ENCODE measurements around the gene ARHGEF10L.

Gene ARHGEF10L

DNA sequence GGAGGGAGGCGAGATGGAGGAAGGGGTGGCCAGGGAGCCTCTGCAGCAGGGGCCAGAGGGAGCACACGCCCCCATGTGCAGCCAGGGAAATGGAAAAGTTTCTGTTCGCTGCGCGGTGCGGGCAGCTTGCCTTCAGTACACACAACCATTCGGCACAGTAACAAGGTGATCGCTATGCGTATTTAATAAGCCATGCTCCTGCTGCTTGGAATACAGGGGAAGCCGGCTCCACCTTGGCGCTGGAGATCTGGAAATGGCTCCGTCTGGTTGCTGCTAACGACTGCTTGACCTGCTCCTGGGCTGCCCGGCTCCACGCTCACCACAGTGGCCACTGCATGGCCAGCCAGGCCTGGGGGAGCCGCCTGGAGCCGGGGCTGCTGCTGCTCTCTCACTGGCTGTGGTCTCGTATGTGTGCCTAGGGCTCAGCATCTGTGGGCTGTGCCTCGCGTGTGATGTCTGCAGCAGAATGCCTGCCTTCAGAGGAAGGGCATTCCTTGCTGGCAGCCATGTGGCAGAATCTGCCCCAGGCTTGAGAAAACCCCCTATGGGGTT, 129.2 kb downstream of the ARHGEF10L start:
- no peak overlapping the region for H3K4me3 ChIP-seq (ENCODE audit: low read length)
- no peak for TF ChIP-seq ZNF274 (IDR thresholded peaks at IDR 0.05; ENCODE audit: low read depth, low read length)

DNA sequence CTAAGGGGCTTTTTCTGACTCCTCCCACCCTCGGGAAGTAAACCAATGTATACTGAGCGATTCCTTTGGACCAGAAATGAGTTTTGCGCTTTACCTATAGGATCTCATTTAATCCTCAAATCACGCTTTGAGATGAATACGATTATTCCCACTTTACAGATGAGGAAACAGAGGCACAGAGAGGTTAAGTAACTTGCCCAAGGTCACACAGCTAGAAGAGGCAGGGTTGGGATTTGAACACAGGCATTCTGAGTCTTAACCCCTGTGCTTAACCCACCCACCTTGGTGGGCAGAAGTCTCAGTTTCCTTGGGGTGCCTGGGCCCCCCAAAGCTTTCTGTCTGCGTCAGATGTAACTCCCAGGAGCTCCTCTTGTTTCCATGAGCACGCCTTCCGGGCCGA, 129.8 kb downstream of the ARHGEF10L start:
- no peak for TF ChIP-seq ZNF274 (IDR thresholded peaks at IDR 0.05; ENCODE audit: low read depth, low read length)
- H3K4me3 ChIP-seq (ENCODE audit: low read length), result no peak overlapping the region

DNA sequence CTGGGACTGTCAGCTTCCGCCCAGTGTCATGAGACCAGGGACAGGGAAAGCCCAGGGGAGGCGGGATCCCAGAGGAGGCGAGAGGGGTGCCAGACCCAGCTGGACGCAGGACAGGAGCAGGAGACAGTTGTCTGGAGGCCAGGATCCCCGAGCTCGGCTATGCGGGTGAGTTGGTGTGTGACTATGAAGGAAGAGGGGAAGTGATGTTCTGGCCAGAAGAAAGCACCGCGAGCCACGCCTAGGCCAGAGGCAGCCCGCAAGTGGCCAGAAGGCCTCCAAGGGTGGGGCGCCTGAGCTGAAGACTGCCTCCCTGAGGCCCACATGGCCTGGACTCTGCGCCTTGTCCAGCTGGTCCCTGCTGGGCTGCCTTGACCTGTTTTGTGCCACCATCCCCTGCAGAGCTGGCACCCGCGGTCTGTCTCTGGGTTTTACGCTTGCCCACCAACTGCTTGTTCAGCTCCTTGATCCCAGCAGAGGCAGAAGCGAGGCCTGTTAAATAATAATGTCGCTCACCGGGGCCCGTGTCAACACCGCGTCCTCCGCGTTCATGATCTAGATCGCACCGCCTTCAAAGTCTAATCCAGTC, 130.5 kb downstream of the ARHGEF10L start:
- TF ChIP-seq ZNF274 (IDR thresholded peaks at IDR 0.05; ENCODE audit: low read depth, low read length), result no peak
- H3K4me3 ChIP-seq (ENCODE audit: low read length), result no peak overlapping the region

DNA sequence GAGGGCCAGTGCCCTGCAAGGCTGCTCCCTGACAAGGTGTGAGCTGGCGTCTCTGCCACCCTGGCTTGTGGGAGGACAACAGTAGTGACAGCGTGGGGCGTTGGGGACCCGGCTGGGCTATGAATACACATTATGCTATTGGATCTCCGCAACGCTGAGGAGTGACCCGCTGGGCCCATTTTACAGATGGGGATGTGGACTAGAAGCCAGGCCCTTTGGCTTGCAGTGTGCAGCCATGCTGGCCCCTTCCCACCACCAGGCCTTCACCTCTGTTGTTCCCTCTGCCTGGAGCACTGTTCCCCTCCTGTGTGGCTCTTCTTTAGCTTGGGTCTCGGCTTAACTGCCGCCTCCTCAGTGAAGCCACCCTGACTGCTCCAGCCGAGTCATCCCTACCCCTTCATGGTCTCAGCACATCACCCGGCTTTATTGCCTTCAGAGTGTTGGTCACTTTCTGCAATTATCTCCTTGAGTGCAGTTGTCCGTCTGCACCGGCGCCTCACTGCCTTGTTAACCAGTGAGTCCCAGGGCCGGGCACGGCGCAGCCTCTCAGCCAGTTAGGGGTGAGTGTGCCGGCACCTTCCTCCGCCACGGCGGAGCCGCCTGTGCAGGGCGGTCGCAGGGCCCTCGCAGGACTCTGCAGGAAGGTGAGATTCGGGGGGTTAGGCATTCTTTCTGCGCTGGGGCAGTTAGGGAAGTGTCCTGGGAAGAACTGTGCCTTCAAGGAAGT, 131.3 kb downstream of the ARHGEF10L start:
- no peak for TF ChIP-seq ZNF274 (IDR thresholded peaks at IDR 0.05; ENCODE audit: low read depth, low read length)
- H3K4me3 ChIP-seq (ENCODE audit: low read length), result no peak overlapping the region

DNA sequence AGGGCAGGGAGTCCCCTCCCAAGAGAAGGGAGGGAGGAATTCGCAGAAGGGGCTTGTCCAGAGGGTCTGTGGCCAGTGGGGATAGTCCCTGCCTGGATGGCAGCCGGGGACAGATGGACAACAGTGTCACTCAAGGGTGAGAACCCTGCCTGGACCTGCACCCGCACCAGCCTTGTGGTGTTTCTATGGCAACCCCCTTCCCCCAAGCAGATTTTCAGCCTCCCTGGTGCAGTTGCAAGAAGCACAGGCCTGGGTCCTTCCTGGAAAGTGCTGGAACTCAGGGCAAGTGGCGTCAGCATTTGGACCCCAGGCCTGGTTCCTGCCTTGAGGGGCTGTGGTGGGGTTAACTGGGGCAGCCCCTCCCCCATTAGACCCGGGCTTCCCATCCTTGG, 131.8 kb downstream of the ARHGEF10L start:
- H3K4me3 ChIP-seq (ENCODE audit: low read length), result no peak overlapping the region
- no peak for TF ChIP-seq ZNF274 (IDR thresholded peaks at IDR 0.05; ENCODE audit: low read depth, low read length)

DNA sequence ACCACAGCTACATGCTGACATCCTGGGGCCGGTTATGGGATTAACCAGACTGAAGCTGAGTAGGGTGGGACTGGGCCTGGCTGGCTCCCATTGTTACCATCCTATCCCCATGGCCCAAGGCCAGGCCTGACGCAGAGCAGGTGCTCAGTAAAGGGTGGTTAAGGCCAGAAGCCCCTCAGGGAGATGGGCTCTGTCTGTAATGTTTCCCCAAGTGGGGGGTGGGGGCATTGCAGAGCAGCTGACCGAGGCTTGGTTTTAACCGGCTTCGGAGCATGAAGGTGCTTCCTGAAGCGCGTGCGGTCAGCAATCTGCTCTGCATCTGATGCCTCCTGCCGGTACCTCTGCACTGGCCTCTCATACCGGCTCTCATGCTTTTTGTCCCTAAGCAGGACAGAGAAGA, 132.2 kb downstream of the ARHGEF10L start:
- H3K4me3 ChIP-seq (ENCODE audit: low read length), result no peak overlapping the region
- no peak for TF ChIP-seq ZNF274 (IDR thresholded peaks at IDR 0.05; ENCODE audit: low read depth, low read length)

DNA sequence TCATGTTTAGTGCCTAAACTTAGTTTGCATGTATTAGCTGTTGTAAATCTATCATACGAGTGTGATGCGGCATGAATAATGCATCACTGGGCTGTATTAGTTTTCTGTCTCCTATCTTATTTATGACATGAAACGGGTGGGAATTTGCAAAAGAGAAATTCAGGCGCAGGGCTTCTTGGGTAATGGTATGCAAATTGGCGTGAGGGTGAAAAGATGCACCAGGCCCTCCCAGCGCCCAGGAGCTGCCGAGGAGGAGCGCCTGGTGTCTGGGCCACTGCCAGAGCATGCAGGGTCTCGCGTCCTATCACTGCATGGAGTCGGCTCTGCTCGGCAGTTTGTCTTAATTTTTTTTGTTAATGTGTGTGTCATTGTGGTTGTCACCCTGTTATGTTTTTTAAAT, 132.7 kb downstream of the ARHGEF10L start:
- no peak overlapping the region for H3K4me3 ChIP-seq (ENCODE audit: low read length)
- no peak for TF ChIP-seq ZNF274 (IDR thresholded peaks at IDR 0.05; ENCODE audit: low read depth, low read length)

DNA sequence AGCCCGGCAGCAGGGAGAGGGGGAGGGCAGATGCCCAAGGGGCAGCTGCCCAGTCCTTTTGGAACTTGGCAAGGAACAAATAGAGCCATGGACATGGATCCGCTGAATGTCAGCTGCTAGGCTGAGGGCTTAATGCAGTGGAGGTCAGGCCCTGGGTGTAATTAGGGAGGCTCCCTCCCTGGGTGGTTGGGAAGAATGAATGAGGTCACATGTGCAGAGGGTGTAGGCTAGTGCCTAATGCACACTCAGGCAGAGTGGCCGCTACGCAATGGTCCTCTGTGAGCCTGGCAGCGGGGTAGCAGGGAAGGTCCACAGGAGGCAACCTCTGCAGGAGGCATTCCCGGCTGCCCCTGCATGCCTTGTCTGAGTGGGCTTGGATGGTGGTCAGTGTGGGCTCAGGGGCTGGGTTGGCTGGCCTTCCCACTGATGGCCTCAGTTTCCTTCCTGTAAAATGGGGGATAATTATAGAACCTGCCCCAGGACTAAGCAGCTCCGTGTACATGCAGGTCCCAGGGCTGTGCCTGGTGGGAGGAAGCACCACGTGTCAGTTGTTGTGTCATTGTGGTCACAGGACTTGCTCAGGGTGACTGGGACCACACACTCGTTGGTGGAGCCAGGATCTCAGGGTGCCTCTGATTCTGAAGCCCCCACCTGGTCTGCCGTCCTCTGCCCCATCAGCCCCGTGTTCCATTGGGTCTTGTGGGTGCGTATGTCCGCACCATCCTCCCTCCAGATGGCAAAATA, 134.0 kb downstream of the ARHGEF10L start:
- TF ChIP-seq ZNF274 (IDR thresholded peaks at IDR 0.05; ENCODE audit: low read depth, low read length), result no peak
- no peak overlapping the region for H3K4me3 ChIP-seq (ENCODE audit: low read length)

DNA sequence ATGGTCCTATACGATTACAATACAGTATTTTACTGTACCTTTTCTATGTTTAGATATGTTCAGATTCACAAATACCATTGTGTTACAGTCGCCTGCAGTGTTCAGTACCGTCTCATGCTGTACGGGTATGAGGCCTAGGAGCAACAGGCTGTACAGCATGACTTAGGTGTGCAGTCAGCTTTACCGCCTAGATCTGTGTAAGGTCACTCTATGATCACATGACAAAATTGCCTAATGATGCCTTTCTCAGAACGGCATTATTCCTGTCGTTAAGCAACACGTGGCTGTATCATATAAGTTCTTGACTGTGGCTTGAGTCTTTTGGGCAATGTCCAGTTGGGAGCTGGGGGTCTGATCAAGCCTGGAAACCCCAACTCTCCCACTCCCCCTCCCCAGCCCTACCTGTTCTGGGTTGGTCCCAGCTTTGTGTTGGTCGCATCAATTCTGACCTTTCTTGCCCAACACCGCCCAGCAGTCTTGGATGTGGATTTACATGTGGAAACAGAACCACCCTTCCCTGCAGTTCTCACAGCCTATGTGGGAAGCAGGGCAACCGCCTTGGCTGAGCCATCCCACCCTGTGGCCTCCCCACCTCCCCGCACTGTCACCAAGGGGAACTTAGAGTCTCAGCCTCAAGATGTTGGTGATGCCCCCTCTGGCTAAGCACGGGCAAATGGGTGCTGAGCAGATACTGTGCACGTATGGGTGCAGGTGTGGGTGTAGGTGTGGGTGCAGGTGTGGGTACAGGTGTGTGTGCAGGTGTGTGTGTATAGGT, 135.4 kb downstream of the ARHGEF10L start:
- TF ChIP-seq ZNF274 (IDR thresholded peaks at IDR 0.05; ENCODE audit: low read depth, low read length), result no peak
- no peak overlapping the region for H3K4me3 ChIP-seq (ENCODE audit: low read length)

DNA sequence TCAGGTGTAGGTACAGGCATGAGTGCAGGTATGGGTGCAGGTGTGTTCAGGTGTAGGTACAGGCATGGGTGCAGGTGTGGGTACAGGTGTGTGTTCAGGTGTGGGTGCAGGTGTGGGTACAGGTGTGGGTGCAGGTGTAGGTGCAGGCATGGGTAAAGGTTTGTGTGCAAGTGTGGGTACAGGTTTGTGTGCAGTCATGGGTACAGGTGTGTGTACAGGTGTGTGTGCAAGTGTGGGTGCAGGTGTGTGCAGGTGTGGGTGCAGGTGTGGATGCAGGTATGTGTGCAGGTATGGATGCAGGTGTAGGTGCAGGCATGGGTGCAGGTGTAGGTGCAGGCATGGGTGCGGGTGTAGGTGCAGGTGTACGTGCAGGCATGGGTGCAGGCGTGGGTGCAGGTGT, 136.2 kb downstream of the ARHGEF10L start:
- no peak overlapping the region for H3K4me3 ChIP-seq (ENCODE audit: low read length)
- no peak for TF ChIP-seq ZNF274 (IDR thresholded peaks at IDR 0.05; ENCODE audit: low read depth, low read length)

DNA sequence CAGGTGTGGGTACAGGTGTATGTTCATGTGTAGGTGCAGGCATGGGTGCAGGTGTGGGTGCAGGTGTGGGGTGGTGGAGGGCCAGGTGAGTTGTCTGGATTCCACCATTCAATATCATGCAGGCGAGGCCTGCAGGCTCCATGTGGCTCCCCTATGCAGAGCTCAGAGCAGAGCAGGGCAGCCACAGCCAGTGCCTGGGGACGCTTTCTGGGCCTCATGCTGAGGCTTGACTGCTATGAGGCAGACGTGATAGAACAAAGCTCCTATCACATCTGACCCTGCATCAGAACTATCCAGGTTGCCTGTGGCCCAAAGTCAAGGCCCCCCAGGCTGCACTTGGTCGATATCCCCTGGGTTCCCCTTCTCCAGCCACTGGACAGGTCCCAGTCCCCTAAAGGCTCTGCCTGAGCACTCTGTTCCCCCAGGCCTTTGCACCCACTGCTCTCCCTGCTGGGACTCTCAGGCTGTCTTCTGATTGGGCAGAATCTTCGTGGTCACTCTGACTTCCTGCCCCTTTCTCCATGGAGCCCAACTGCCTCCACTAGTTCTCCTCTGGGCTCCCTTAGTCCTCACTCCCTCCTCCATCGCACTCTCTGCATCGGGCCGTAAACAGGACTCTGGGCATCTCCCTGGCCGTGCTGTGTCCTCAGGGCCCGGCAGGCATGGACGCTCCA, 137.0 kb downstream of the ARHGEF10L start:
- no peak for TF ChIP-seq ZNF274 (IDR thresholded peaks at IDR 0.05; ENCODE audit: low read depth, low read length)
- no peak overlapping the region for H3K4me3 ChIP-seq (ENCODE audit: low read length)

DNA sequence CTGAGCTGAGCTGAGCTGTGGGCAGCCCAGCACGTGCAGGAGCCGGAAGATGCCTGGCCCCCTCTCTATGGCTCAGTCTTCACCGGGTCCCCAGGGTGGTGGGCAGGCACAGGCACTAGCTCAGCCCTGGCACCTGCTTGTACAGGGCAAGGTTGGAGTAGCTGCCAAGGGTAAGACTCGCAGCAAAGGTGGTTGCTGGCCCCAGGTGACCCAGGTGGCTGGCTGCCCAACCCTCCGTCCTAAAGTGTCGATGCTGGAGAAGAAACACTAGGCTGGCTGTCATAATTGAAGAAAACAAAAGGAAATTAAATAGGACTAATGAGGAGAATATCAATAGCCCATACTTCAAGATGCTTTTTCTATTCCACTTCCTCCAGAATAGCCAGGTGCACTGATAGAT, 138.5 kb downstream of the ARHGEF10L start:
- TF ChIP-seq ZNF274 (IDR thresholded peaks at IDR 0.05; ENCODE audit: low read depth, low read length), result no peak

DNA sequence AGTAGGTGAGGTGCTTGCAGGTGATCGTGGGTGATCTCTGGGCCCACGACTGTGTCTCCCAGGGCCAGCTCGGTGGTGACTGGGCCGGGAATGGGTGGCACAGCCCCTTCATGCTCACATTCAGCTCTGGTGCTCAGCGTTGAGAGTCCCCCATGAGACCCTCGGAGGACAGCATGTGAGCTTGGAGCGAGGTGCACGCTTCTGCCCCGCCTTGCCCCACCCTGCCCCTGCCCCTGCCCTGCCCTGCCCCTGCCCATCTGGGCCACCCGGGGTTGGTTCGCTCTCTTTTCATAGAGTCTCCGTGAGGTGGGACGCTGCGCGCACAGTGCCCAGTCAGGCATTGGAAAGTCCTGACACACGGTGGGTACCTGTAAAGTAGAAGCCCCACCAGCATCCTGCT, 140.4 kb downstream of the ARHGEF10L start:
- no peak for TF ChIP-seq ZNF274 (IDR thresholded peaks at IDR 0.05; ENCODE audit: low read depth, low read length)

More for the DNA sequence above, 138.5 kb downstream of the ARHGEF10L start:
- H3K4me3 ChIP-seq (ENCODE audit: low read length), result no peak overlapping the region

More for the DNA sequence above, 140.4 kb downstream of the ARHGEF10L start:
- H3K4me3 ChIP-seq (ENCODE audit: low read length), result no peak overlapping the region
